ENCODE data around the gene BIN2. TPM values are rescaled to one million over a fixed set of nuclear protein-coding genes. Genes with fewer than 3 reads are reported as not detected.

The BIN2 gene
- total RNA-seq, 2 experiments from 2014 or later, result 39.5 to 41.7 TPM

- H3K9me3 Mint-ChIP-seq, result no peaks in the 10 kb centered on the region
- intact Hi-C loops (cut with micrococcal nuclease), result no loop called here
- ATAC-seq, result peak; percentile 14
- no peak for TF ChIP-seq CTCF (IDR thresholded peaks at IDR 0.05)
- H3K27me3 Mint-ChIP-seq, result no peaks in the 10 kb centered on the region
- CTCF ChIA-PET, result interaction anchor here (1.1 to 2.9 kb wide), 7 partner anchors 15 to 113 kb away, joined by 3 to 11 read pairs (median 7); partner anchors contain the start of gene POU6F1
- POLR2A ChIA-PET, result interaction anchor here (1.0 to 4.2 kb wide), 10 partner anchors 9 to 219 kb away, joined by 3 to 24 read pairs (median 5); partner anchors contain the start of genes CSRNP2 and POU6F1
- no peak for DNase-seq
- H3K27ac Mint-ChIP-seq, result peak overlapping the region; percentile 100
- H3K36me3 Mint-ChIP-seq (ENCODE audit: low read depth), result peaks cover 34% of the 10 kb centered on the region
- peaks cover 29% of the 10 kb centered on the region for H3K4me1 Mint-ChIP-seq (ENCODE audit: low read depth)
- H3K4me3 Mint-ChIP-seq, result peak overlapping the region; percentile 95
These were observed 85.9 kb downstream of the BIN2 start for GRCh38 chr12:51238037-51238509.

- CTCF ChIA-PET, result interaction anchor here (1.5 kb wide), 1 partner anchor 18 kb away, joined by 7 read pairs; no protein-coding TSS in a partner anchor
- no peaks in the 10 kb centered on the region for H3K9me3 Mint-ChIP-seq
- intact Hi-C loops (cut with micrococcal nuclease), result no loop called here
- no peaks in the 10 kb centered on the region for H3K27me3 Mint-ChIP-seq
- H3K4me1 Mint-ChIP-seq (ENCODE audit: low read depth), result peaks cover 3% of the 10 kb centered on the region
- ATAC-seq (no peak), DNase-seq (no peak)
- H3K36me3 Mint-ChIP-seq (ENCODE audit: low read depth), result peaks cover 2% of the 10 kb centered on the region
- POLR2A ChIA-PET, result no interaction called here
- no peak overlapping the region for H3K4me3 Mint-ChIP-seq
- no peak for TF ChIP-seq CTCF (IDR thresholded peaks at IDR 0.05)
- no peak overlapping the region for H3K27ac Mint-ChIP-seq
These were observed 89.4 kb downstream of the BIN2 start for GRCh38 chr12:51234530-51234929.

GRCh38 chr12:51232642-51233041 is 91.3 kb downstream of the BIN2 start:
- Mint-ChIP-seq H3K4me3 (no peak overlapping the region), H3K9me3 (no peaks in the 10 kb centered on the region), H3K27me3 (no peaks in the 10 kb centered on the region), H3K36me3 (ENCODE audit: low read depth) (no peaks in the 10 kb centered on the region), H3K27ac (no peak overlapping the region), H3K4me1 (ENCODE audit: low read depth) (no peaks in the 10 kb centered on the region)
- ChIA-PET POLR2A (interaction anchor here (0.9 kb wide), 1 partner anchor 14 kb away, joined by 3 read pairs; no protein-coding TSS in a partner anchor), CTCF (no interaction called here)
- DNase-seq, result no peak
- intact Hi-C loops (cut with micrococcal nuclease), result no loop called here
- ATAC-seq, result no peak
- TF ChIP-seq CTCF (IDR thresholded peaks at IDR 0.05), result no peak

Other genes starting within 250 kb of the BIN2 start
- 1 to 10 TPM; 9.2 to 9.6 TPM for gene CSRNP2, start 240.6 kb downstream of the BIN2 start, total RNA-seq
- gene TFCP2, start 151.0 kb downstream of the BIN2 start, total RNA-seq, result 10 to 100 TPM; 27.4 to 27.9 TPM
- gene POU6F1, start 106.1 kb downstream of the BIN2 start, total RNA-seq, result 1 to 10 TPM; 5.8 to 7.3 TPM
- gene DAZAP2, start 85.3 kb downstream of the BIN2 start, total RNA-seq, result 10 to 100 TPM; 91.7 to 98.3 TPM
- gene SMAGP, start 53.8 kb downstream of the BIN2 start, total RNA-seq, result 1 to 10 TPM in 1 of 2 experiments, under 1 TPM in 1; 0.96 to 1.4 TPM
- under 1 TPM in 1 of 2 experiments, not detected in 1; 0.29 TPM for gene CELA1, start 22.5 kb upstream of the BIN2 start, total RNA-seq
- 10 to 100 TPM; 18.0 to 22.3 TPM for gene GALNT6, start 67.2 kb upstream of the BIN2 start, total RNA-seq
- gene SLC4A8, start 100.7 kb upstream of the BIN2 start, total RNA-seq, result 1 to 10 TPM; 1.1 to 2.7 TPM